ENCODE results near the gene FBXO31.

GRCh38 chr16:87337262-87337771 lies 46.3 kb downstream of the FBXO31 start:
- TF ChIP-seq CTCF (IDR thresholded peaks at IDR 0.05): no peak
- no peak for TF ChIP-seq POLR2A (IDR thresholded peaks at IDR 0.05)

Data from sigmoid colon (tissue), 3 donors.